ENCODE data around the gene DCLK1. TPM values are rescaled to one million over a fixed set of nuclear protein-coding genes. Genes with fewer than 3 reads are reported as not detected.

Gene DCLK1
- total RNA-seq, 1 donor from 2014 or later = under 0.01 TPM

DNA sequence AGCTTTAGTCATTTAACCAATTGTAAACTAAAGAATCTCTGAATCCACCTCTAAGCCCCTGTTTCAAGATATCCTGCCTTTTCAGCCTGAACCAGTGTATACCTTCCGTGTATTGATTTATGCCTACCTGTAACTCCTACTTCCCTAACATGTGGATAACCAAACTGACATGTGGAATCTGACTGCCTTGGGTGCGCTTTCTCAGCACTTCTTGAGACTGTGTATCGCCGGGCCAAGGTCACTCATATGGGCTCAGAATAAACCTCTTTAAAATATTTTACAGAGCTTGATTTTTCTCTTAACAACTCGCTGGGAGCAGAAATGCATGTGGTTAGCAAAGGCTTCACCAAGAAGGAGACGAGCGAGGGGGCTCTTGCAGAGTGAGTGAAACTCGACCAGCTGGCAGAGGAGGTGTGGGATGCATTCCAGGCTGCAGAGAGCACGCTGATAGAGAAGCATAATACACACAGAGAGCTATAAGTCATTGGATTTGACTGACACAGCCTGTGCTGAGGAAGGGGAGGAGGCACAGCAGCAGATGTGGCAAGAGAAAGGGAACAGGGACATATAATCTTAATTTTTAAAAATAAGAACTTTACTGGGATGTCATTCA lies 386.5 kb downstream of the DCLK1 start:
- no peak for FAIRE-seq

DNA sequence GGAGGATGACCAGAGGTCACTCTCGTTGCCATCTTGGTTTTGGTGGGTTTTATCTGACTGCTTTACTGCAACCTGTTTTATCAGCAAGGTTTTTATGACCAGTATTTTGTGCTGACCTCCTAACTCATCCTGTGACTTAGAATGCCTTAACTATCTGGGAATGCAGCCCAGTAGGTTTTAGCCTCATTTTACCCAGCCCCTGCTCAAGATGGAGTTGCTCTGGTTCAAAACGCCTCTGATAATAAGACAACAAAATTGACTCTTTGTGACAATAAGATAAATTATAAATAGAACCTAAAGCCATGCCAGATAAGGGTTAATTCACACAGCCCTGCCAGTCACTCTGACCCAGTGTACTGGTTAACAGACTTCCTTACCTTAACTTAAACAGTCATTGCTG lies 387.0 kb downstream of the DCLK1 start:
- FAIRE-seq = no peak
- peaks cover 3% of the 10 kb centered on the region for H3K27me3 ChIP-seq (ENCODE audit: control insufficient read depth, insufficient read depth, low read length)
- no peak overlapping the region for H3K4me3 ChIP-seq (ENCODE audit: low read depth, low read length)
- TF ChIP-seq, protein P1, sequence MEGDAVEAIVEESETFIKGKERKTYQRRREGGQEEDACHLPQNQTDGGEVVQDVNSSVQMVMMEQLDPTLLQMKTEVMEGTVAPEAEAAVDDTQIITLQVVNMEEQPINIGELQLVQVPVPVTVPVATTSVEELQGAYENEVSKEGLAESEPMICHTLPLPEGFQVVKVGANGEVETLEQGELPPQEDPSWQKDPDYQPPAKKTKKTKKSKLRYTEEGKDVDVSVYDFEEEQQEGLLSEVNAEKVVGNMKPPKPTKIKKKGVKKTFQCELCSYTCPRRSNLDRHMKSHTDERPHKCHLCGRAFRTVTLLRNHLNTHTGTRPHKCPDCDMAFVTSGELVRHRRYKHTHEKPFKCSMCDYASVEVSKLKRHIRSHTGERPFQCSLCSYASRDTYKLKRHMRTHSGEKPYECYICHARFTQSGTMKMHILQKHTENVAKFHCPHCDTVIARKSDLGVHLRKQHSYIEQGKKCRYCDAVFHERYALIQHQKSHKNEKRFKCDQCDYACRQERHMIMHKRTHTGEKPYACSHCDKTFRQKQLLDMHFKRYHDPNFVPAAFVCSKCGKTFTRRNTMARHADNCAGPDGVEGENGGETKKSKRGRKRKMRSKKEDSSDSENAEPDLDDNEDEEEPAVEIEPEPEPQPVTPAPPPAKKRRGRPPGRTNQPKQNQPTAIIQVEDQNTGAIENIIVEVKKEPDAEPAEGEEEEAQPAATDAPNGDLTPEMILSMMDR (IDR thresholded peaks at IDR 0.05; ENCODE audit: insufficient read depth, low read length, severe bottlenecking) = no peak
- H3K36me3 ChIP-seq (ENCODE audit: control insufficient read depth, insufficient read depth, low read length) = no peaks in the 10 kb centered on the region
- no peak for DNase-seq (ENCODE audit: low read depth)

More for the DNA sequence above, 386.5 kb downstream of the DCLK1 start:
- DNase-seq (ENCODE audit: low read depth) = no peak
- Histone ChIP-seq H3K36me3 (ENCODE audit: control insufficient read depth, insufficient read depth, low read length) (no peaks in the 10 kb centered on the region), H3K4me3 (ENCODE audit: low read depth, low read length) (no peak overlapping the region), H3K27me3 (ENCODE audit: control insufficient read depth, insufficient read depth, low read length) (peaks cover 3% of the 10 kb centered on the region)
- TF ChIP-seq, protein P1 (IDR thresholded peaks at IDR 0.05; ENCODE audit: insufficient read depth, low read length, severe bottlenecking) = no peak

DNA sequence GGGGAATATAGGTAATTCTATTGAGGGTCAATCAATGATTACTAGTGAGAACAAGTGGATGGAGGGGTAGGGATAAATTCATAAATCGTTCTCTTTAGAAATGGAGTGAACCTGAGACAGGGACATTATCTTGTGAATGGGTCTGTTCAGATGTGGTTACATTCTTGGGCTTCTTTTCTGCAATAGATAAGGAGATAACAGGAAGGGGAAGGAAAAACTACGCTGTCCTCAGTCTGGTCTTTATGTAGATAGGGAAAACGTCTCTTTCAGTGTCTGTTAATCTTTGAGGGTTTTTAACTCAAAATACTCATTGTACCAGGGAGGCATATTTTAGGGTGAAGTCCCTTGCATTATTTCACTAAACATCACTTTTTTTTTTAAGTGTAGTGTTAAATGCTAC lies 388.0 kb downstream of the DCLK1 start:
- no peak overlapping the region for H3K4me3 ChIP-seq (ENCODE audit: low read depth, low read length)
- H3K36me3 ChIP-seq (ENCODE audit: control insufficient read depth, insufficient read depth, low read length) = no peaks in the 10 kb centered on the region
- no peak for FAIRE-seq
- TF ChIP-seq, protein P1 (IDR thresholded peaks at IDR 0.05; ENCODE audit: insufficient read depth, low read length, severe bottlenecking) = no peak
- peaks cover 3% of the 10 kb centered on the region for H3K27me3 ChIP-seq (ENCODE audit: control insufficient read depth, insufficient read depth, low read length)
- no peak for DNase-seq (ENCODE audit: low read depth)

DNA sequence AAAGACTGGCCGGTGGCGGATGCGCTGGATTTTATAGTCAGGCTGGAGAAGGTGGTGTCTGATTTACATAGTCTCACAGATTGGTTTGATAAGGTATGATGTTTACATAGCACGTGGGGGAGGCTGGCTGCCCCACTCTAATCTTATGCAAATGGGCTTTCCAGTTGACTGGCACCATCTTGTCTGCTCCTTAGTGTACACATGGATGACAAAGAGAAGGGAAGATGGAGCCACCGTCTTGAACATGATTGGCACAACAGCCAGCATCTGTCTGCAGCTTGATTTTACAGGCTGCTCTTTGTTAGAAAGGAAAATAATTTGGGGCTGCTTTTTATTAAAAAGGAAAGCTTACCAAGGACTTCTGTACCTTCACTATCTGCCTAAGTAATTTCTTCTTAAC lies 389.5 kb downstream of the DCLK1 start:
- Histone ChIP-seq H3K36me3 (ENCODE audit: control insufficient read depth, insufficient read depth, low read length) (no peaks in the 10 kb centered on the region), H3K27me3 (ENCODE audit: control insufficient read depth, insufficient read depth, low read length) (no peaks in the 10 kb centered on the region), H3K4me3 (ENCODE audit: low read depth, low read length) (no peak overlapping the region)
- FAIRE-seq (no peak), DNase-seq (ENCODE audit: low read depth) (no peak)
- TF ChIP-seq, protein P1 (IDR thresholded peaks at IDR 0.05; ENCODE audit: insufficient read depth, low read length, severe bottlenecking) = no peak

DNA sequence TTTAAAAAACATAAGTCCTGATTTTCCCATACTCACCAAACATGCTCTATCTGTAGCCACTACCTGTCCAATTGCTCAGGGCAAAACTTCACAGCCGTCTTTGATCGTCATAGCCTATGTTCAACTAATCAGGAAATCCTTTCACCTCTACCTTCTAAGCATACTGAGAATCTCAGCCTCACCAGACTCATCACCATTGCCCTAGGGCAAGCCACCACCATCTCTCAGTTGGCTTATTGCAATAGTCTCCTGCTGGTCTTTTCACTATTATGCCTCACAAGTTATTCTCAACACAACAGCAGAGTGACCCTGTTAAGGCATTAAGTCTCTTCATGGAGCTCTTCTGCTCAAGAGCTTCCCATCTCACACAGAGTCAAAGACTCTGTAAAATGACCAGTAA lies 394.3 kb downstream of the DCLK1 start:
- H3K27me3 ChIP-seq (ENCODE audit: control insufficient read depth, insufficient read depth, low read length) = no peaks in the 10 kb centered on the region
- FAIRE-seq (no peak), DNase-seq (ENCODE audit: low read depth) (no peak)
- TF ChIP-seq, protein P1 (IDR thresholded peaks at IDR 0.05; ENCODE audit: insufficient read depth, low read length, severe bottlenecking) = no peak
- no peak overlapping the region for H3K4me3 ChIP-seq (ENCODE audit: low read depth, low read length)
- no peaks in the 10 kb centered on the region for H3K36me3 ChIP-seq (ENCODE audit: control insufficient read depth, insufficient read depth, low read length)

DNA sequence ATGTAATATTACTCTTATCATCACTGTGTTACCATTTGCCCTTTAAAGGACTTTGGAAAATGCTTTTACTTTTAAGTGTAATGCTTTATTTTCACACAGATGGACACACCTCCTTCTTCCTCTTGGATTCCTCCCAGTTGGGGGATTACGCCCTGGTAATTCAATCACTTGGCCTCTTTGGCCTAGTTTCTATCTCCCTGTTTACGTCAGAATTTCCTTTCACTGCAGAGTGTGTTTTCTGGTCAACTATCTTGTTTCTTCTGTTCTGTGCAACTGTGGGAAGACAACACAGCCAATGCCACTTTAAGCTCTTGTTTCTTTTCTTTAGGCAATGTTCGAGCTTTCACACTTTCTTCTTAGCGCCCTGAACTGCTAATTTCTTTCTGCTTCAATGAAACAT lies 397.4 kb downstream of the DCLK1 start:
- Histone ChIP-seq H3K27me3 (ENCODE audit: control insufficient read depth, insufficient read depth, low read length) (no peaks in the 10 kb centered on the region), H3K4me3 (ENCODE audit: low read depth, low read length) (no peak overlapping the region), H3K36me3 (ENCODE audit: control insufficient read depth, insufficient read depth, low read length) (no peaks in the 10 kb centered on the region)
- DNase-seq (ENCODE audit: low read depth) (no peak), FAIRE-seq (no peak)
- TF ChIP-seq, protein P1 (IDR thresholded peaks at IDR 0.05; ENCODE audit: insufficient read depth, low read length, severe bottlenecking) = no peak
